OCI-LY1 (cell line): Measurements from ENCODE around the gene RERE.
"Not testable (repeated sequence)": the region's sequence is repeated elsewhere in the genome, so short reads cannot be mapped to it uniquely, and the experiment has no call there.

ENCODE experiments used
- H2AFZ ChIP-seq: fragments of 200-600 bp; sonication (generic), shearing (Covaris generic); 2 replicates; pipeline ENCODE4 v1.6.0; 2014; ENCODE audit warnings: antibody characterized with exemption, mild to moderate bottlenecking, low read length
- H3F3A ChIP-seq: fragments of 200-600 bp; sonication (generic), shearing (Covaris generic); 2 replicates; pipeline ENCODE4 v1.6.0; 2014; ENCODE audit warnings: mild to moderate bottlenecking, antibody characterized with exemption, low read length, moderate library complexity; ENCODE audit not compliant: insufficient read depth
- H3K27ac ChIP-seq: fragments of 200-600 bp; sonication (generic); 2 replicates; pipeline ENCODE4 v1.5.1; 2014; ENCODE audit warnings: low read length, mixed run types, mild to moderate bottlenecking, low read depth; ENCODE audit not compliant: poor library complexity, severe bottlenecking
- H3K27me3 ChIP-seq: fragments of 200-600 bp; sonication (generic); 2 replicates; pipeline ENCODE4 v1.6.0; 2014; ENCODE audit warnings: antibody characterized with exemption, mild to moderate bottlenecking, low read length, moderate library complexity; ENCODE audit not compliant: insufficient read depth
- H3K36me3 ChIP-seq: fragments of 200-600 bp; sonication (generic); 2 replicates; pipeline ENCODE4 v1.6.1; 2014; ENCODE audit warnings: mild to moderate bottlenecking, antibody characterized with exemption, low read length, moderate library complexity, mixed read lengths; ENCODE audit not compliant: insufficient read depth
- H3K4me1 ChIP-seq: fragments of 200-600 bp; sonication (generic); 2 replicates; pipeline ENCODE4 v1.5.1; 2014; ENCODE audit warnings: mild to moderate bottlenecking, low read length, moderate library complexity; ENCODE audit not compliant: insufficient read depth, severe bottlenecking
- H3K4me2 ChIP-seq: fragments of 200-600 bp; sonication (generic), shearing (Covaris generic); 2 replicates; pipeline ENCODE4 v1.6.1; 2014; ENCODE audit warnings: low read length
- H3K4me3 ChIP-seq: fragments of 200-600 bp; sonication (generic); 2 replicates; pipeline ENCODE4 v1.5.1; 2014; ENCODE audit warnings: low read length, low read depth, mild to moderate bottlenecking, mixed read lengths; ENCODE audit not compliant: poor library complexity, severe bottlenecking
- H3K79me2 ChIP-seq: fragments of 200-600 bp; shearing (Covaris generic); 2 replicates; pipeline ENCODE4 v1.6.1; 2016; ENCODE audit warnings: mixed run types, low read length, mixed read lengths; ENCODE audit not compliant: insufficient read depth
- H3K9ac ChIP-seq: fragments of 200-600 bp; sonication (generic), shearing (Covaris generic); 2 replicates; pipeline ENCODE4 v1.6.1; 2014; ENCODE audit warnings: mild to moderate bottlenecking, low read length, mixed read lengths
- H3K9me2 ChIP-seq: fragments of 200-600 bp; sonication (generic), shearing (Covaris generic); 2 replicates; pipeline ENCODE4 v1.6.1; 2014; ENCODE audit warnings: low read depth, mild to moderate bottlenecking, low read length, mixed read lengths
- H3K9me3 ChIP-seq: fragments of 200-600 bp; shearing (Covaris generic); 2 replicates; pipeline ENCODE4 v1.6.1; 2014; ENCODE audit warnings: low read length, mixed read lengths
- H4K20me1 ChIP-seq: fragments of 200-600 bp; sonication (generic), shearing (Covaris generic); 2 replicates; pipeline ENCODE4 v1.6.0; 2016; ENCODE audit warnings: mild to moderate bottlenecking, low read length; ENCODE audit not compliant: insufficient read depth
- CTCF ChIP-seq: fragments of 200-600 bp; sonication (generic), shearing (Covaris generic); IDR thresholded peaks from 2 replicates; pipeline ENCODE4 v1.5.1; 2017; ENCODE audit warnings: mild to moderate bottlenecking, antibody characterized with exemption, low read length, moderate library complexity, mixed read lengths
- EZH2 ChIP-seq: fragments of 200-600 bp; sonication (generic), shearing (Covaris generic); IDR thresholded peaks from 2 replicates; pipeline ENCODE4 v1.8.0; 2017; ENCODE audit warnings: borderline replicate concordance, mixed run types, mild to moderate bottlenecking, antibody characterized with exemption, low read length, moderate library complexity, mixed read lengths

Gene RERE

GRCh38 chr1:8841395-8841794 is 24.0 kb upstream of the RERE start:
- Histone ChIP-seq H3K9ac (no peak overlapping the region), H4K20me1 (no peaks in the 10 kb centered on the region), H3K4me1 (no peaks in the 10 kb centered on the region), H3K36me3 (no peaks in the 10 kb centered on the region; the same call in 1 of the 2 replicates), H3K9me2 (no peaks in the 10 kb centered on the region), H3K27me3 (peaks cover 8% of the 10 kb centered on the region; the same call in 1 of the 2 replicates), H2AFZ (no peak overlapping the region), H3F3A (no peaks in the 10 kb centered on the region), H3K27ac (no peak overlapping the region), H3K4me3 (no peak overlapping the region), H3K9me3 (peaks cover 9% of the 10 kb centered on the region; the same call in 1 of the 2 replicates), H3K4me2 (no peak overlapping the region), H3K79me2 (no peaks in the 10 kb centered on the region)
- TF ChIP-seq CTCF (no peak), EZH2 (no peak)

DNA sequence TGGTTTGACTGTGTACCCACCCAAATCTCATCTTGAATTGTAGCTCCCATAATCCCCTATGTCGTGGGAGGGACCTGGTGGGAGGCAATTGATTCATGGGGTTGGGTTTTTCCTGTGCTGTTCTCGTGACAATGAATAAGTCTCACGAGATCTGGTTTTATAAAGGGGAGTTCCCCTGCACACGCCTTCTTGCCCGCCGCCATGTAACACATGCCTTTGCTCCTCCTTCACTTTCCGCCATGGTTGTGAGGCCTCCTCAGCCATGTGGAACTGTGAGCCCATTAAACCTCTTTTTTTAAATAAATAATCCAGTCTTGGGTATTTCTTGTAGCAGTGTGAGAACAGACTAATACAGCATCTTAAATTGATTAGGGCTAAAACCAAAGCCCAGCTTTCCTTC is 22.6 kb upstream of the RERE start:
- H2AFZ ChIP-seq: no peak overlapping the region
- H3K27me3 ChIP-seq: peaks cover 8% of the 10 kb centered on the region; the same call in 1 of the 2 replicates
- H4K20me1 ChIP-seq: no peaks in the 10 kb centered on the region
- no peak overlapping the region for H3K4me2 ChIP-seq
- no peaks in the 10 kb centered on the region; the same call in 1 of the 2 replicates for H3K36me3 ChIP-seq
- no peak for TF ChIP-seq EZH2
- H3K4me3 ChIP-seq: no peak overlapping the region
- H3F3A ChIP-seq: no peaks in the 10 kb centered on the region
- no peak overlapping the region for H3K9ac ChIP-seq
- H3K27ac ChIP-seq: no peak overlapping the region
- H3K9me3 ChIP-seq: peaks cover 9% of the 10 kb centered on the region; the same call in 1 of the 2 replicates
- no peaks in the 10 kb centered on the region for H3K79me2 ChIP-seq
- H3K9me2 ChIP-seq: no peaks in the 10 kb centered on the region
- H3K4me1 ChIP-seq: no peaks in the 10 kb centered on the region

DNA sequence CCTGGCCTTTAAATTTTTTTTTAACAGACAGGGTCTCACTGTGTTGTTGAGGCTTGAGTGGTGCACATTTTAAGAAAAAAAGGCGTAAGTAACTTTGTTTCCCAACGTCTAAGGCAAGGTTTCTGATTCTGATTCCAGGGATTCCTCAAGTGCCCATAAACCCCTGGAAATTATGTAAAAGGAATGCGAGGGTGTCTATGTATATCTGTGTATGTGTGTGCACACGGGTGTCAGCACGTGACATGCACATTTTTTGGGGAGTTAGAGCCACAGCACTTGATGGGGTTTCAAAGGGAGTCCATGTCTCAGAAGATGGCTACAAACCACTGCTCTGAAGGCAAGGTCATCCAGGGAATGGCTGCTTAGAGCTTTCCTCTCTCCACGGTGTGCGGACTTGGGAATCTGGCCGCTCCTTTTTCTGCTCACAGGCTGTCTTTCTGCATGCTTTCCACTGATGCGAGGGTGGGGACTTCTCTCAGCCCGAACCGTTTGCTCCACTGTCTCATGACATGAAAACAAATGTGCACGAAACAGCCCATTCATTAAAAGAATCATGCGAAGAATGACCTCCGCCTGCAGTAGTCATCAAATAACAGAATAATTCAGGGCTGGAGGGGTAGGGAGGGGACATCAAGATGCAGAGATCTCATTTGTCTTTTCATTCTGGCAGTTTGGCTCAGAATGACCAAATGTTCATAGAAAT is 18.7 kb upstream of the RERE start:
- Histone ChIP-seq H3K36me3 (no peaks in the 10 kb centered on the region), H2AFZ (no peak overlapping the region), H3K9me3 (peaks cover 5% of the 10 kb centered on the region; the same call in 1 of the 2 replicates), H3K9ac (no peak overlapping the region), H3K9me2 (no peaks in the 10 kb centered on the region), H3K4me1 (no peaks in the 10 kb centered on the region), H3K27ac (no peak overlapping the region), H4K20me1 (no peaks in the 10 kb centered on the region), H3K4me3 (no peak overlapping the region), H3K4me2 (no peak overlapping the region), H3K79me2 (no peaks in the 10 kb centered on the region), H3F3A (no peaks in the 10 kb centered on the region), H3K27me3 (no peaks in the 10 kb centered on the region)
- TF ChIP-seq EZH2 (no peak), CTCF (no peak)

DNA sequence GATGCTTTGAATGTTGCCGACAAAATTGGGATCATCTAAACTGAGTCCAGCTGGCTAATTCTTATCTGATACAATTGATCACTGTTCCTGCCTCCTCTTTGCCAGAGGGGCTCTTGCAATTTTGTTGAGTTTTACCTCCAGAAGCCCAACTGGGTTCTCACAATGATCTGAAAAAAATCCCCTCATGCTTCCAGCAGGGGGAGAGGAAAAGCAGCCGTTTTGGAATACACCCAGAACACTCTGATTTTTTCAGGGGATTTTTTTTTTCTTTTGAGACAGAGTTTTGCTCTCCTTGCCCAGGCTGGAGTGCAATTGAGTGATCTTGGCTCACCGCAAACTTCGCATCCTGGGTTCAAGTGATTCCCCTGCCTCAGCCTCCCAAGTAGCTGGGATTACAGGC is 13.9 kb upstream of the RERE start:
- Histone ChIP-seq H3K79me2 (no peaks in the 10 kb centered on the region), H3K4me3 (no peak overlapping the region), H3K4me1 (peaks cover 7% of the 10 kb centered on the region), H3K9me2 (no peaks in the 10 kb centered on the region), H3K9ac (no peak overlapping the region), H3K36me3 (no peaks in the 10 kb centered on the region), H4K20me1 (no peaks in the 10 kb centered on the region), H3F3A (no peaks in the 10 kb centered on the region), H3K4me2 (no peak overlapping the region), H3K9me3 (no peaks in the 10 kb centered on the region), H3K27ac (no peak overlapping the region), H3K27me3 (no peaks in the 10 kb centered on the region), H2AFZ (no peak overlapping the region)
- TF ChIP-seq CTCF: no peak
- TF ChIP-seq EZH2: no peak

- not testable (repeated sequence) for H3K4me1 ChIP-seq, H3K27ac ChIP-seq, H3K9me2 ChIP-seq, H3K4me3 ChIP-seq, H3K9me3 ChIP-seq, H4K20me1 ChIP-seq, H2AFZ ChIP-seq, H3K4me2 ChIP-seq, H3K36me3 ChIP-seq, H3K9ac ChIP-seq, H3K27me3 ChIP-seq, H3K79me2 ChIP-seq, H3F3A ChIP-seq
These were observed 13.3 kb upstream of the RERE start for GRCh38 chr1:8830732-8831131.
